GM12878 (cell line): Measurements from ENCODE around the gene SERP1. TPM values are rescaled to one million over a fixed set of nuclear protein-coding genes. Genes with fewer than 3 reads are reported as not detected.

Experiments used
- BRCA1 ChIP-seq: IDR thresholded peaks from 2 replicates; pipeline ENCODE4 v1.6.1; 2011; ENCODE audit warnings: low read depth, low read length, improper control_type of control experiment
- CEBPB ChIP-seq, 2 experiments: fragments of 150-350 bp in 1 of 2; IDR thresholded peaks; 2 replicates each; pipeline ENCODE4 v1.6.1; 2012 to 2014; ENCODE audit warnings: low read depth in 2 of 2, low read length in 2 of 2, borderline replicate concordance in 1 of 2, inconsistent platforms in 1 of 2
- CHD4 ChIP-seq: fragments of 200-600 bp; sonication (generic); IDR thresholded peaks from 2 replicates; pipeline ENCODE4 v1.6.1; 2016; ENCODE audit warnings: mild to moderate bottlenecking
- CREM ChIP-seq: IDR thresholded peaks from 2 replicates; pipeline ENCODE4 v1.6.1; 2014; ENCODE audit warnings: antibody characterized with exemption, low read depth
- CTCF ChIP-seq, 3 experiments: IDR thresholded peaks in 2 of 3; conservative IDR thresholded peaks in 1 of 3; 2 replicates each; pipeline ENCODE4 v1.5.1; 2011; ENCODE audit warnings: low read depth in 3 of 3, low read length in 3 of 3, mild to moderate bottlenecking in 3 of 3, control low read depth in 2 of 3, moderate library complexity in 2 of 3, inconsistent platforms in 1 of 3, mixed read lengths in 1 of 3; ENCODE audit not compliant: control insufficient read depth in 2 of 3, insufficient read depth in 1 of 3; ENCODE audit errors: extremely low read depth in 1 of 3
- FOXK2 ChIP-seq: fragments of 450-650 bp; IDR thresholded peaks from 2 replicates; pipeline ENCODE4 v1.6.1; 2017; ENCODE audit warnings: mild to moderate bottlenecking, moderate library complexity
- NR2F1 ChIP-seq: fragments of 450-650 bp; conservative IDR thresholded peaks from 2 replicates; pipeline ENCODE4 v1.6.1; 2017; ENCODE audit warnings: mild to moderate bottlenecking
- PBX3 ChIP-seq: IDR thresholded peaks from 2 replicates; pipeline ENCODE4 v1.6.1; 2011; ENCODE audit warnings: mild to moderate bottlenecking, low read depth, low read length, moderate library complexity; ENCODE audit not compliant: insufficient replicate concordance
- POLR2A ChIP-seq: IDR thresholded peaks from 2 replicates; pipeline ENCODE4 v1.6.1; 2011; ENCODE audit warnings: low read depth, mild to moderate bottlenecking, low read length
- RELB ChIP-seq: fragments of 450-650 bp; IDR thresholded peaks from 2 replicates; pipeline ENCODE4 v1.6.1; 2017; ENCODE audit warnings: low read depth, mild to moderate bottlenecking, moderate library complexity
- SIN3A ChIP-seq: IDR thresholded peaks from 2 replicates; pipeline ENCODE4 v1.6.1; 2012; ENCODE audit warnings: low read depth, low read length, improper control_type of control experiment
- SUPT20H ChIP-seq: IDR thresholded peaks from 2 replicates; pipeline ENCODE4 v1.6.1; 2011; ENCODE audit warnings: low read depth, mild to moderate bottlenecking, low read length, moderate library complexity, borderline replicate concordance; ENCODE audit not compliant: control insufficient read depth
- TARDBP ChIP-seq: IDR thresholded peaks from 2 replicates; pipeline ENCODE4 v1.6.1; 2016; ENCODE audit warnings: borderline replicate concordance
- USF1 ChIP-seq: IDR thresholded peaks from 2 replicates; pipeline ENCODE4 v1.6.1; 2011; ENCODE audit warnings: borderline replicate concordance, low read depth, mild to moderate bottlenecking, moderate library complexity, mixed read lengths, low read length; ENCODE audit not compliant: insufficient read depth; ENCODE audit errors: extremely low read length
- USF2 ChIP-seq: IDR thresholded peaks from 2 replicates; pipeline ENCODE4 v1.6.1; 2011; ENCODE audit warnings: low read depth, low read length, improper control_type of control experiment, borderline replicate concordance
- ZNF207 ChIP-seq: fragments of 450-650 bp; IDR thresholded peaks from 2 replicates; pipeline ENCODE4 v1.6.1; 2014; ENCODE audit warnings: antibody characterized with exemption, mild to moderate bottlenecking, borderline replicate concordance
- ZNF274 ChIP-seq: IDR thresholded peaks from one replicate; pipeline ENCODE4 v1.8.0; 2011; ENCODE audit not compliant: insufficient read length, insufficient read depth
- ZNF384 ChIP-seq: IDR thresholded peaks from 2 replicates; pipeline ENCODE4 v1.6.1; 2012; ENCODE audit warnings: low read depth, mild to moderate bottlenecking, low read length, improper control_type of control experiment, borderline replicate concordance
- polyA plus RNA-seq, 11 experiments: library from polyadenylated mRNA; depleted of rRNA in 4 of 11; unstranded in 6 of 11; stranded (reverse) in 5 of 11; fragments of >200 nt; fragmentation: Nextera tagmentation in 4 of 11; fragmentation: Illumina TruSeq in 1 of 11; extraction: Ambion mirVana in 4 of 11; extraction: Trizol in 1 of 11; gene quantifications; 1 replicate in 1 of 11; 2 replicates in 10 of 11; pipeline versions ENCODE4 v1.2.1 to v1.2.3, GENCODE V29; 2011 to 2016; ENCODE audit warnings: inconsistent platforms in 2 of 11, missing spikeins in 2 of 11, low read depth in 1 of 11
- total RNA-seq, 4 experiments: library from RNA; depleted of rRNA in 3 of 4; stranded (reverse); fragments of >200 nt in 3 of 4; fragmentation: Illumina TruSeq in 1 of 4; extraction: Trizol in 1 of 4; gene quantifications; 2 replicates each; pipeline versions ENCODE4 v1.2.1 to v1.2.3, GENCODE V29; 2013 to 2021
- TF ChIP-seq, protein P1 (sequence below): fragments of 450-650 bp; IDR thresholded peaks from 2 replicates; pipeline ENCODE4 v1.6.1; 2014; ENCODE audit warnings: mild to moderate bottlenecking
- TF ChIP-seq, protein P2 (sequence below): IDR thresholded peaks from 2 replicates; pipeline ENCODE4 v1.6.1; 2012; ENCODE audit warnings: low read length, inconsistent platforms

SERP1 gene
- total and polyA plus RNA-seq, 10 of the 15 experiments (the other 5 are each of a cell fraction or from before 2014, with no cell fraction given) = 31.1 to 242 (median 87.0) TPM

DNA sequence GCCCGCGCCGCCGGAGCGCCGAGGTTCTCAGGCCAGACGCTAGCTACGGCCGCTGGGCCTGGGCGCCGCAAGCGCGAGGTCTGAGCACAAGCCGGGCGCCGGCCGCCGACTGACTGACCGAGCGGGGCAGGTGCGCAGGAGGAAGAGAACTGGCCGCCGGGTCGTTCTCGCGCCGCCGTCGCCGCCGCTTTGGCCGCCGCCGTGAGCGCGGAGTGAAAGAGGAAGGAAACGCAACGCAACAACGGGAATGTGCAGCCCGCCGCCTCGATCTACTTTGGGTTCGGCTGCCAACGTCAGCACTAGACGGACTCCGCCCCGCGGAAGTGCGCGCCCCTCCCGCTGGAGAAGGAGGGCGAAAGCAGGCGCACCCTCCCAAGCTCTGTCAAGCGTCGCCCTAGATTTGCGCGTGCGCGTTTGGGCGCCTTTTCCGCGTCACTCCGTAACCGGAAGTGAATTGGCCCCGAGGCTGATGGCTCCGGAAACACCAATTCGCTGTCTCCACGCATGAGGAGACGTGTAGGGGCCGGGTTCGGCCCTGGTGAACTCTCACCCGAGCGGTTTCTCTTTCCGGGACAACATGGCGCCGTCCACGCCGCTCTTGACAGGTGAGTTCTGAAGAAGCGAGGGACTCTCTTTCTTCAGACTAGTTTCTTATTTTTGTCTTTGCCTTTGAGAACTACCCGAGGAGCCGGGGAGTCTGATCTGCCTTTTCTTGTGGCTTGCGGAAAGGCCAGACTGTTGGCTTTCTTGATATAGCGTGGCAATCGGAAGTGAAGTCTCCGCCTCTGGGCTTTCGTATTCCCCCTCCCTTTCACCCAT, at the start of gene SERP1, which contains the start of gene EIF2A (continued):
- TF ChIP-seq ZNF274 (no peak), FOXK2 (no peak; the same call in 1 of the 2 replicates), NR2F1 (peak; percentile 90), CHD4 (no peak), ZNF384 (no peak), POLR2A (peak; percentile 97), CREM (peak; percentile 99), PBX3 (peak; percentile 82), ZNF207 (peak; percentile 39; the same call in 1 of the 2 replicates), SIN3A (peak; percentile 82), CTCF (IDR thresholded peaks at IDR 0.05 in 2 of 3, conservative IDR thresholded peaks at IDR 0.05 in 1 of 3; ENCODE audit: control insufficient read depth in 2 of 3, extremely low read depth in 1 of 3, insufficient read depth in 1 of 3, low read depth in 3 of 3, low read length in 3 of 3) (no peak), CEBPB (IDR thresholded peaks at IDR 0.05; ENCODE audit: borderline replicate concordance in 1 of 2, low read depth in 2 of 2, low read length in 2 of 2) (no peak), TARDBP (0 out of 2 replicates have a peak, but pooled peaks have one; percentile 72), SUPT20H (no peak), RELB (peak; percentile 96), USF1 (no peak), USF2 (no peak), BRCA1 (no peak)
- TF ChIP-seq, protein P1, sequence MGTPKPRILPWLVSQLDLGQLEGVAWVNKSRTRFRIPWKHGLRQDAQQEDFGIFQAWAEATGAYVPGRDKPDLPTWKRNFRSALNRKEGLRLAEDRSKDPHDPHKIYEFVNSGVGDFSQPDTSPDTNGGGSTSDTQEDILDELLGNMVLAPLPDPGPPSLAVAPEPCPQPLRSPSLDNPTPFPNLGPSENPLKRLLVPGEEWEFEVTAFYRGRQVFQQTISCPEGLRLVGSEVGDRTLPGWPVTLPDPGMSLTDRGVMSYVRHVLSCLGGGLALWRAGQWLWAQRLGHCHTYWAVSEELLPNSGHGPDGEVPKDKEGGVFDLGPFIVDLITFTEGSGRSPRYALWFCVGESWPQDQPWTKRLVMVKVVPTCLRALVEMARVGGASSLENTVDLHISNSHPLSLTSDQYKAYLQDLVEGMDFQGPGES = no peak
- TF ChIP-seq, protein P2, sequence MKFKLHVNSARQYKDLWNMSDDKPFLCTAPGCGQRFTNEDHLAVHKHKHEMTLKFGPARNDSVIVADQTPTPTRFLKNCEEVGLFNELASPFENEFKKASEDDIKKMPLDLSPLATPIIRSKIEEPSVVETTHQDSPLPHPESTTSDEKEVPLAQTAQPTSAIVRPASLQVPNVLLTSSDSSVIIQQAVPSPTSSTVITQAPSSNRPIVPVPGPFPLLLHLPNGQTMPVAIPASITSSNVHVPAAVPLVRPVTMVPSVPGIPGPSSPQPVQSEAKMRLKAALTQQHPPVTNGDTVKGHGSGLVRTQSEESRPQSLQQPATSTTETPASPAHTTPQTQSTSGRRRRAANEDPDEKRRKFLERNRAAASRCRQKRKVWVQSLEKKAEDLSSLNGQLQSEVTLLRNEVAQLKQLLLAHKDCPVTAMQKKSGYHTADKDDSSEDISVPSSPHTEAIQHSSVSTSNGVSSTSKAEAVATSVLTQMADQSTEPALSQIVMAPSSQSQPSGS = no peak
